ENCODE measurements around the gene ATP2B2.

ATP2B2 gene

DNA sequence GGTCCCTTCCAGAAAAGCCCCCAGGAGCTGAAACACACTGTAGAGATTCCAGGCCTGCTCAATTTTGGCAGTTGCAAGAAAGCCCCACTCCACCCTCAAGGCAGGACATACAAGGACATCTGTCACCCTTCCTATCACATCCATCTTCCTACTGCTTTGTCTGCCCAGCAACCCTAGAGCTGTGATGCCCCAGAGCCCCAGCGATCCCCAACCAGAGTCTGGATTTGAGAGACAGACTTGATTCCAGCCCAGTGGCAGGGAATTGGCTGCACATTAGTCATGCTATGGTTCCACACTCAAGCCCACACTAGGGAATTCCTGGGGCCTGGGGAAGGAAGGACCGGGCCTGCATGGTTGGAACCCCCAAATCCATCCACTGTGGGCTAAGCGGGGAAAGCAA, 56.8 kb downstream of the ATP2B2 start:
- DNase-seq (ENCODE audit: low read depth in 2 of 2) = no peak

DNA sequence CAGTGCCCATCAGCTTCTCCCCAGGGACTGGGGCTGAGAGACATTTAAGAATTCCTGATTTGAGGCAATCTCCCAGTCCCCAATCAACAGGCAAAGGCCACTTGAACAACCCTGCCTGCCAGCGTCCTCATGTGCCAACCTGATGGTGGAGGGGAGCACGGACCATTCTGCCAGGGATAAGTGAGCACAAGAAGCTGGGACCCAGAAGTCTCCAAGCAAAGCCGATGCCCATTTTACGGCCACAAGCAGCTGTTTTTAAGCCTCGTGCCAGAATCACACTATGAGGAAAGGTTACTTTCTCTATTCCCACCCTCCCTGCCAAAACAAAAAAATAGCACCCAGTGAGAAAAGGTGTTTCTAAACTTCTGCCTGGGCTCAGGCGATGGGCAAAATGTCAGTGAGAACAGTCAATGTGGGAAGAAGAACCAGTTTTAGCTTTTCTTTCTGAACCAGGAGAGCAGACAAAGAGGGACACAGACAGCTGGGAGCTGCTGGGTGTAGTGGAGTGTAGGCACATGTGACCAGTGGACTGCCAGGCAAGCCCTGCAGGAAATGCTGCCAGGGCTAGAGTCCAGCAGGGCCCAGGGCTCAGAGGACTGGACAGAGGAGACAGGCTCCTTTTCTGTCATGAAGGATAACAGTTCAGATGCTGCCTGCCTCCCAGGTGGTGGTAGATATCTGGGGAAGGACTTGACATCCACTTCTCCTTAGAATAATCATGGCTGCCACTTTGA, 57.7 kb downstream of the ATP2B2 start:
- no peak for DNase-seq (ENCODE audit: low read depth in 2 of 2)

DNA sequence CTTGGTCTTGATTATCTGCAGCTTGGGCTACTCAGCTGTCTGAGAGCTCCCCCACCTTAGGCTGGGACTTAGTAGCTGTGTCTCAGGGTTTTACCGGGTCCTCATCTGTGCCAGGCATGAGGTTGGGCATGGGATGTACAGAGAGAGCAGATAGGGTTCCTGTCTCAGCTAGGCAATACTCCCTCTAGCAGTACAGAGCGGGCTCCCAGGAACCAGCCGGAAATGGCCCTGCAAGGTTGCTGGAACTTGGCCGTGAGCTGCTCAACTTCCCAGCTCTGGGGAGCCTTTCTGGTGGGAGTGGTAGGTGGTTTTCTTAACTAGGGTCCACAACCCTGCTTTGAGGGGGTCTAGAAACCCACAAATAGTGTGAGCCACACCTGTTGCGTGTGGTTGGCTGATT, 58.3 kb downstream of the ATP2B2 start:
- no peak for DNase-seq (ENCODE audit: low read depth in 2 of 2)

- DNase-seq (ENCODE audit: low read depth in 2 of 2) = no peak
Measured at GRCh38 chr3:10445561-10446175, 59.7 kb downstream of the ATP2B2 start.

- DNase-seq (ENCODE audit: low read depth in 2 of 2) = no peak
Measured at GRCh38 chr3:10444511-10444910, 60.9 kb downstream of the ATP2B2 start.

GRCh38 chr3:10444110-10444429, 61.3 kb downstream of the ATP2B2 start:
- no peak for DNase-seq (ENCODE audit: low read depth in 2 of 2)

GRCh38 chr3:10443272-10444109, 61.9 kb downstream of the ATP2B2 start:
- DNase-seq (ENCODE audit: low read depth in 2 of 2) = no peak

GRCh38 chr3:10442151-10442795, 63.1 kb downstream of the ATP2B2 start:
- no peak for DNase-seq (ENCODE audit: low read depth in 2 of 2)

DNA sequence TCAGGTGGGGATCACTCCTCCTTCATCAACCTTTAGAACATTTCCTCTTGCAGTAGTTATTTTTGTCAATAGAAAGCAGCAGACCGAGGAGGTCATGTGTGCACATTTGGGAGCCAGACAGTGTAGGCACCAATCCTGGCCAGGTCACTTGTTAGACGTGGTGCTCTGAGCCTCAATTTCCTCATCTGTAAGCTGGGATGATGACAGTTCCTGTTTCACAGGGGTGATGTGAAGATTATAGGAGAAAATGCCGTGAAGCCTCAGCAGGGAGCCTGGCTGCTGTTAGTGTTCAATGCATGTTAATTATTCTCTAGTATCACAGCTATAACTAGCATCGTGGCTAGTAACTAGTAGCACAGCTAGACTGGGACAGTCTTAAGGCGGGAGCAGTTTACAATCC, 64.7 kb downstream of the ATP2B2 start:
- no peak for DNase-seq (ENCODE audit: low read depth in 2 of 2)

- no peak for DNase-seq (ENCODE audit: low read depth in 2 of 2)
Measured at GRCh38 chr3:10438902-10439610, 66.3 kb downstream of the ATP2B2 start.

DNA sequence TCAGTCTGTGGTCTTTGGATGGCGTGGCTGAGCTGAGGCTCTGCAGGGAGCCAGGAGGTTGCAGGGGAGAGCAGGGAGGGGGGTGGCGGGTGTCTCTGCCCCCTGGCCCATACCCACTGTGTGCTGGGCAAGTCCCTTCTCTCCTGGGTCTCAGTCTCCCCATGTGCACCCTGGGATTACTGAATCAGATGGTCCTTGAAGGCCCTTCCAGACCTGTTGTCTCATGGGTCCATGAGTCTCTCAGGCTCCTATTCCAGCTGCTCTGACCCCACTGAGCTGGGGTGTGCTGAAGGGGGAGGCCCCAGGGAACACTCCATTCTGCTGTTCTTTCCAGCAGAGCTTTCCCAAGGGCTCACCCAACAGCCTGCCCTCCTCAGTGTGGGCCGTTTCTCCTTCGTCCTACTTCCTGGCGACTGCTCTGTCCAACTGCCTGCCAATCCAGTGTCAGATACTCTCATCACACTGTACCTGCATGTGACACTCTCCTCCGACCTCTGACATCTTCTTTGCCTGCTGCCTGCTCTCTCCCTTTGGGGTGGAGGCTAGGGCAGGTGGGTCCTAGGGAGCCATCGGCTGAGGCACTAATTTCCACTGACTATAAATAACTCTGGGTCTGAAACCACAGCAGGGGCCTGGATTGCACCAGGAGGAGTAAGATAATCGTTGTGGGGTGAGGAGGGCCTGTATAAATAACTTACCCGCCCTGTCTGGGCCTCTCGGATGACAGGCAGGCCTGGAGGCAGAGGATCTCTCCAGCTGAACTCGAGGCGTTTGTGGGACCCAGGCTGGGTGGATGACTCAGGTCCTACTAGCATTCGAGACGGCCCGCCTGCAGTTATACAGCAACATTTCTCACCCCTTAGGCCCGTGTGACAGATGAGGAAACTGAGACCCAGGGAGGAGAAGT, 67.1 kb downstream of the ATP2B2 start:
- no peak for DNase-seq (ENCODE audit: low read depth in 2 of 2)

DNA sequence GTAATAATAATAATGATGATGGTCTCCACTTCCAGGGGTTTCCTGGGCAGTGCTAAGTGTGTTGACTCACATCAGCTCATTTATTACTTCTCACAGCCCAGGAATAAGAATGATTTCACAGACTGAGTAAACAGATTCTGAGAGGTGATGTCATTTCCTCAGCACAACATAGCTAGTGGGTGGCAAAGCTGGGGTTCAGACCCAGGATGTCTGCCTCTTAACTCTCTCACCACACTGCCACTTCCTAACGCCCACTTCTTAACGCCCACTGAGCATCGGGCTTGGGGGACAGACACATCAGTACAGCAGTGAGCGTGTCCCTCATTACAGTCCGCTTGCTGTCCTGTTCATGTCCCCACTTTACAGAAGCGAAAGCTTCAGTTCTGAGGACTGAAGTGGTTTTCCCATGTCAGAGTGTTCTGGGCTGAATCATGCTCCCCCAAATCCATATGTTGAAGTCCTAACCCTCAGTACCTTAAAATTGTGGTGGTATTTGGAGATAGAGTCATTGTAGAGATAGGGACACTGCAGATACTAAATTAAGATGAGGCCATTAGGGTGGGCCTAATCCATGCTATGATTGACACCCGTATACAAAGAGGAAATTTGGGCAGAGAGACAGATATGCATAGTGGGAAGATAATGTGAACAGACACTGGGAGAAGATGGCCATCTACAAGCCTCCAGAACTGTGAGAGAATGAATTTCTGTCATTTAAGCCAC, 68.0 kb downstream of the ATP2B2 start:
- DNase-seq (ENCODE audit: low read depth in 2 of 2) = peak; percentile 71 to 80

DNA sequence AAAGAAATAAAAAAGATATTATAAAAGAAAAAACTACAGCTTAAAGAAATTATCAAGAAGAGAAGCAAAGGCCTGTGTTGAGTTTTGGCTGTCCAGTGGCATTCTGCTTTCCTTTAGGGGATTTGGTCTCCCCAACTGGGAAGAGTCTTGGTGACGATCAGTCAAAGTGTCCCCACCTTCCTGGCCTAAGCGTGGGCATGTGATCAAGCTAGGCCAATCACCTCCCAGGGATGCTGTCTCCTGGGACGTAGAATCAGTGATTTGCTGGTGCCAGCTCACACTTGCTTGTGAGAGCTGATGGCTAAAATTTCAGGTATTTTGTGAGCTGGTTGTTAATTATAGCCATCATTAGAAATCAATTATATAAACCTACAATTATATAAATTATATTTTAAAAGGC, 69.5 kb downstream of the ATP2B2 start:
- DNase-seq (ENCODE audit: low read depth in 2 of 2) = no peak

GRCh38 chr3:10434938-10435336, 70.4 kb downstream of the ATP2B2 start:
- DNase-seq (ENCODE audit: low read depth in 2 of 2) = no peak

GRCh38 chr3:10434144-10434937, 71.0 kb downstream of the ATP2B2 start:
- no peak for DNase-seq (ENCODE audit: low read depth in 2 of 2)

- no peak for DNase-seq (ENCODE audit: low read depth in 2 of 2)
Measured at GRCh38 chr3:10432931-10433330, 72.5 kb downstream of the ATP2B2 start.

DNA sequence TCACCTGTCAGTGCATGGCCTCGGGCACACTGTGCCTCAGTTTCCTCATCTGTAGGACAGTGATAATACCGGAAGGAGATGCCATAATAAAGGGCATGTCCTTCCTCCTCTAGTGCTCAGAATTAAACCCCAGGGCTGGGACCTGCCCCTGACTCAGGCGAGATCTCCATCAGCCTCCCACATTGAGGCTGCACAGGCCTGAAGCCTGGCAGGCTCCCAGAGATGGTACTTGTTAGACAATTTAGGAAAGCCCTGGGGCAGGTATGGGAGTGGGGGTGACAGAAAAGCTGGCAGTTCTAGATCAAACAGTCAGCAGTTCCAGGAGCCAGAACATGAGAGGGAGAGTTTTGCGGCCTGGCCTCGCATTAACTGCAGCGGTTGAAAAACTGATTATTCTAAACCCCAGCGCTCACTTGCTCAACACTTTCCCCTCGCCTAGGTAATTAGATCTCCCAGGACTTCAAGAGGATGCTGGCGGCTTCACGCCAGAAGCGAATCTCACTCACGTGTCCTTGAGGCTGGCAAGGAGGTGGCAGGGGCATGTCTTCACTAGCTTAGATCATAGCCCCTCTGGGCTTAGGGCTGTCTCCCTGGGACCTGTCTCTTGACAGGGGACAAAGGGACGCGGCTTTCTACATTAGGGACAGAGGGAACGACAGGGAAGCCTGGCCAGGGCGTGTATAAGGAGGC, 73.1 kb downstream of the ATP2B2 start:
- no peak for DNase-seq (ENCODE audit: low read depth in 2 of 2)

DNA sequence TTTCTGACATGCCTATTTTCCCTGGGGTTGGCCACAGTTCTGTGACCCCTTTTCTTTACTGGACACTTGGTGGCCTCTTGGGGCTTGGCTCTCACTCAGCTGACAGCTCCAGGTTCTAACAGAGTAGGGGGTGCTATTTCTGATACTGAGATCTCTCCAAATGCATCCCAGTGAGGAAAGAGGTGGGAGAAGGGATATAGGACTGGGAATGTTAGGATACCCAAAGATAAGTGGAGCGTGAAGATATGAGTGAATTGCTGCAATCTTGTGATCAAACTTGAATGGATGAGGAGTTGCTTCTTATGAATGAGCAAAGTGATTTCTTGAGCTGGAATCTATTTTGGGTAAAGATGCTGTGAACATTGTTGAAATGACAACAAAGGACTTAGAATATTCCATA, 74.6 kb downstream of the ATP2B2 start:
- no peak for DNase-seq (ENCODE audit: low read depth in 2 of 2)
